MCF 10A (cell line): ENCODE data around the gene CACNG7. TPM values are rescaled to one million over a fixed set of nuclear protein-coding genes. Genes with fewer than 3 reads are reported as not detected.

Experiments
- BruUV-seq: library from RNA; stranded (reverse); fragments of 400-500 nt; replicated peaks from 2 replicates; lab custom pipeline; 2021; lab: Mats Ljungman, UMichigan
- CTCF ChIA-PET: fragments of 300-600 bp; sonication (Branson Sonifier 250); formaldehyde crosslinking; extraction: SDS; loops from one replicate; lab custom pipeline; 2021; ENCODE audit warnings: antibody characterized with exemption, inconsistent platforms; lab: Yijun Ruan, JAX
- POLR2A ChIA-PET: fragments of 300-600, 350-650 bp; sonication (Branson Sonifier 250); formaldehyde crosslinking; extraction: SDS; loops from one replicate; lab custom pipeline; 2020; ENCODE audit warnings: antibody characterized with exemption, inconsistent platforms; lab: Yijun Ruan, JAX
- DNase-seq: peaks from one replicate; pipeline ENCODE4 v3.0.0-alpha.2; 2018; ENCODE audit not compliant: unreplicated experiment
- H3K27ac Mint-ChIP-seq: one replicate; pipeline ENCODE4 v1.8.0; 2022; ENCODE audit warnings: mild to moderate bottlenecking, low read depth, mixed read lengths; ENCODE audit not compliant: unreplicated experiment
- H3K27me3 Mint-ChIP-seq: one replicate; pipeline ENCODE4 v1.8.0; 2022; ENCODE audit warnings: mixed read lengths; ENCODE audit not compliant: insufficient read depth, unreplicated experiment
- H3K36me3 Mint-ChIP-seq: one replicate; pipeline ENCODE4 v1.8.0; 2022; ENCODE audit warnings: mild to moderate bottlenecking, moderate library complexity, mixed read lengths; ENCODE audit not compliant: insufficient read depth, unreplicated experiment
- H3K4me1 Mint-ChIP-seq: one replicate; pipeline ENCODE4 v1.8.0; 2022; ENCODE audit warnings: mixed read lengths; ENCODE audit not compliant: insufficient read depth, unreplicated experiment
- H3K4me3 Mint-ChIP-seq: one replicate; pipeline ENCODE4 v1.8.0; 2022; ENCODE audit warnings: mild to moderate bottlenecking, moderate library complexity, mixed read lengths; ENCODE audit not compliant: unreplicated experiment
- H3K9me3 Mint-ChIP-seq: one replicate; pipeline ENCODE4 v1.8.0; 2022; ENCODE audit warnings: mixed read lengths; ENCODE audit not compliant: unreplicated experiment
- CTCF ChIP-seq: fragments of 200-600 bp; IDR thresholded peaks from one replicate; pipeline ENCODE4 v1.8.0; 2022; ENCODE audit warnings: antibody characterized with exemption, mild to moderate bottlenecking; ENCODE audit not compliant: unreplicated experiment
- intact Hi-C: fragments of 100-400 bp; cut with micrococcal nuclease; formaldehyde crosslinking; loops from 2 replicates; pipeline ENCODE4 v1.14.1; 2022
- total RNA-seq: library from RNA; stranded (reverse); gene quantifications from 2 replicates; pipeline ENCODE4 v1.2.3, GENCODE V29; 2022

The CACNG7 gene
- total RNA-seq, 1 experiment from 2014 or later, result not detected

- DNase-seq, result peak; percentile 78
- intact Hi-C loops, result loop anchor here (5.0 kb wide), 1 partner anchor 37 kb away; no protein-coding TSS in a partner anchor
- no peak for TF ChIP-seq CTCF
- ChIA-PET POLR2A (interaction anchor here (0.6 to 1.5 kb wide), 2 partner anchors 11 to 359 kb away, joined by 3 to 7 read pairs; partner anchors contain the start of gene MYADM), CTCF (interaction anchor here (0.5 to 2.1 kb wide), 3 partner anchors 133 to 403 kb away, joined by 3 to 5 read pairs (median 4); no protein-coding TSS in a partner anchor)
- H3K9me3 Mint-ChIP-seq, result no peaks in the 10 kb centered on the region
- H3K4me3 Mint-ChIP-seq, result no peak overlapping the region
- no TSS peak for BruUV-seq
- peaks cover 34% of the 10 kb centered on the region for H3K36me3 Mint-ChIP-seq
- H3K27me3 Mint-ChIP-seq, result no peaks in the 10 kb centered on the region
- no peak overlapping the region for H3K27ac Mint-ChIP-seq
- no peaks in the 10 kb centered on the region for H3K4me1 Mint-ChIP-seq
Measured at GRCh38 chr19:53879140-53880081, 29.7 kb upstream of the CACNG7 start.

DNA sequence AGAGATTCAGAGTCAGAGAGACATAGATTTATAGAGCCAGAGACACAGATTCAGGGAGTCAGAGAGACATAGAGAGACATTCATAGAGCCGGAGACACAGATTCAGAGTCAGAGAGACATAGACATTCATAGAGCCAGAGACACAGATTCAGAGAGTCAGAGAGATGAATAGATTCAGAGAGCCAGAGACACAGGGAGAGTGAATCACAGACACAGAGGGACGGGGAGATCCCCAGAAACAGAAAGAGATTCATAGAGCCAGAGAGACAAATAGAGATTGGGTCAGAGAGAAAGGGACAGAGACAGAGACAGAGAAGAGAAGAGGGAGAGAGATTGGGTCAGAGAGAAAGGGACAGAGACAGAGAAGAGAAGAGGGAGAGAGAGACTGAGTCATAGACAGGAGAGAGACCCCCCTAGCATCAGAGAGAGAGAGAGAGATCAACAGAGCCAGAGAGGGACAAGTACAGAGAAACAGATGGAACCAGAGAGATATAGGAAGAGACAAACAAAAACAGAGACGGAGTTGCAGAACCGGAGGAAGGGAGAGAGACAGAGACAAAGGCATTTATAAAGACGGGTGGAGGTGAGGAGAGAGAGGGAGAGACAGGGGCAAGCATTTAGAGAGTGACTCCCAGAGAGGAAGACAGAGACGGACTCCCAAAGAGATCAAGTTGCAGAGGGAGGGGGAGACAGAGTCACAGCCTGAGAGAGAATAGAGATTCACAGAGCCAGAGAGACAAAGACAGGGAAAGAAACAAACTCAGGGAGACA is 28.2 kb upstream of the CACNG7 start:
- no TSS peak for BruUV-seq
- Mint-ChIP-seq H3K27me3 (no peaks in the 10 kb centered on the region), H3K9me3 (no peaks in the 10 kb centered on the region), H3K4me3 (no peak overlapping the region), H3K4me1 (no peaks in the 10 kb centered on the region), H3K36me3 (peaks cover 22% of the 10 kb centered on the region), H3K27ac (no peak overlapping the region)
- ChIA-PET POLR2A (no interaction called here), CTCF (interaction anchor here (0.6 to 2.6 kb wide), 5 partner anchors 9 to 149 kb away, joined by 3 to 12 read pairs (median 5); no protein-coding TSS in a partner anchor)
- DNase-seq, result no peak
- intact Hi-C loops, result loop anchor here (5.0 kb wide), 1 partner anchor 39 kb away; no protein-coding TSS in a partner anchor
- no peak for TF ChIP-seq CTCF

DNA sequence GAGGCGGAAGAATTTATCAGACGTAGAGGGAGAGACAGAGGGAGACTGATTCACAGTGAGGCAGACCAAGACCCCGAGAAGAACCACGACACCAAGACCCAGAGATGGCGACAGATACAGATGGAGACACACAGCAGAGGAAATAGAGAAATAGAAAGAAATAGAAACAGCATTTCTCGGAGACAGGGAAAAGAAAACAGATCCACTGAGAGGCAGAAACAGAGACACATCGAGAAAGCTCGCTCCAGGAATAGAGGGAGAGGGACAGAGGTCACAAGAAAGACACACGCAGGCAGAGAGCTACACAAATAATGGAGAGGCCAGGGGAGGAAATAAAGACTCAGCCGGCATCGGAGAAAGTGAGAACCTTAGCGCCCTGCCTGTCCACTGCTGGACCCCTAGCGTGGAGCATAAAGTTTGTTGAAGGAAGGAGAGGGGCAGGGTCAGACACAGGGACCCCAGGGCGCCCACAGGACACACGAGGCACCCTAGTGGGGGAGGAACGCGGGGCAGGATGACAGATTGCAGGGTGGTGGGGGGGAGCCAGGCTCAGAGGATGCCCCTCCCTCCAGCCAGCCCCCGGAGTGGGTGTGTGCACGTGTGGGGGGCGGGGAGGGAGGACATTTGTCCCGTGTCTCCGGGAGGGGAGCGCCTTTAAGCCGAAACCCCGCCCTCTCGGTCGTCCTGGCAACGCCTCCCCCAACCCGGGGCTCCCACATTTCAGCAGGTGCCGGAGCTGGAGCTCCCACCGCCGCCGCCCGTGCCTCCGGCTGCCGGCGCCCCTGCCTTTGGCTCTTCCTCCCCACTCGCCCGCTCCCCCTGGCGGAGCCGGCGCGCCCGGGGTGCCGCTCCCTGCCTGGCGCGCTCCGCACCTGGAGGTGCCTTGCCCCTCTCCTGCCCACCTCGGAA is 27.3 kb upstream of the CACNG7 start, which contains the start of gene PRKCG:
PRKCG (plus strand) TSS at position 716 of the 909 bp plus-strand sequence. CDS start 298 bp downstream, outside the sequence.
- no peak within 1 kb of the TSS for H3K27ac Mint-ChIP-seq
- peak; percentile 35 for DNase-seq
- H3K4me3 Mint-ChIP-seq, result no peak within 1 kb of the TSS
- no TSS peak for BruUV-seq
- CTCF ChIA-PET, result interaction anchor here (0.6 to 2.6 kb wide), 13 partner anchors 10 to 1801 kb away, joined by 3 to 12 read pairs (median 3); no protein-coding TSS in a partner anchor
- peak; percentile 44 for TF ChIP-seq CTCF
- intact Hi-C loops, result loop anchor here (5.0 kb wide), 1 partner anchor 39 kb away; no protein-coding TSS in a partner anchor
- H3K9me3 Mint-ChIP-seq, result no peaks in the 10 kb centered on the region
- peaks cover 14% of the 10 kb centered on the region for H3K36me3 Mint-ChIP-seq
- H3K27me3 Mint-ChIP-seq, result no peaks in the 10 kb centered on the region
- POLR2A ChIA-PET, result no interaction called here
- H3K4me1 Mint-ChIP-seq, result no peaks in the 10 kb centered on the region
